Spleen (tissue), 11 donors: ENCODE measurements around the gene ARL6IP4. TPM values are rescaled to one million over a fixed set of nuclear protein-coding genes. Genes with fewer than 3 reads are reported as not detected.
A peak's percentile ranks its signal among the peaks of the same experiment; 100 is the strongest.

Experiments
- DNase-seq: peaks from one replicate; pipeline ENCODE4 v3.0.0-alpha.2; 2020
- H3K27ac ChIP-seq, 8 donors: fragments of 200-600 bp; sonication (generic) in 7 of 8; 1 replicate in 4 of 8; 2 replicates in 4 of 8; pipeline versions ENCODE4 v1.5.0 to v1.8.0; 2016 to 2021; ENCODE audit warnings: inconsistent platforms in 4 of 8, mild to moderate bottlenecking in 4 of 8, moderate library complexity in 1 of 8
- H3K27me3 ChIP-seq, 7 donors: fragments of 200-600 bp; sonication (generic) in 6 of 7; replicated peaks in 1 of 7; 1 replicate in 4 of 7; 2 replicates in 3 of 7; pipeline versions ENCODE4 v1.5.0 to v1.8.0; 2016 to 2021; ENCODE audit warnings: inconsistent platforms in 3 of 7, mild to moderate bottlenecking in 1 of 7
- H3K36me3 ChIP-seq, 6 donors: fragments of 200-600 bp; sonication (generic) in 5 of 6; 1 replicate in 4 of 6; 2 replicates in 2 of 6; pipeline versions ENCODE4 v1.5.0 to v1.8.0; 2016 to 2021; ENCODE audit warnings: inconsistent platforms in 2 of 6
- H3K4me1 ChIP-seq, 6 donors: fragments of 200-600 bp; sonication (generic) in 5 of 6; 1 replicate in 3 of 6; 2 replicates in 3 of 6; pipeline versions ENCODE4 v1.5.0 to v1.8.0; 2016 to 2021; ENCODE audit warnings: inconsistent platforms in 3 of 6
- H3K4me3 ChIP-seq, 8 donors: fragments of 200-600 bp; sonication (generic) in 7 of 8; 1 replicate in 4 of 8; 2 replicates in 4 of 8; pipeline versions ENCODE4 v1.5.0 to v1.8.0; 2016 to 2021; ENCODE audit warnings: inconsistent platforms in 4 of 8, mild to moderate bottlenecking in 4 of 8, moderate library complexity in 2 of 8
- H3K9me3 ChIP-seq, 8 donors: fragments of 200-600 bp; sonication (generic) in 7 of 8; 1 replicate in 4 of 8; 2 replicates in 4 of 8; pipeline versions ENCODE4 v1.5.0 to v1.8.0; 2016 to 2021; ENCODE audit warnings: inconsistent platforms in 4 of 8
- POLR2A ChIP-seq, 3 donors: fragments of 450-650 bp; IDR thresholded peaks; one replicate each; pipeline ENCODE4 v1.5.1; 2017; ENCODE audit warnings: antibody characterized with exemption in 3 of 3, mild to moderate bottlenecking in 1 of 3
- POLR2AphosphoS5 ChIP-seq, 3 donors: sonication (generic); formaldehyde crosslinking; IDR thresholded peaks; one replicate each; pipeline ENCODE4 v1.5.1; 2017; ENCODE audit warnings: antibody characterized with exemption in 3 of 3
- WGBS, 5 donors: extraction: QIAGEN DNeasy Blood & Tissue Kit in 3 of 5; methylation state at CpG; one replicate each; pipeline versions ENCODE4 v1.1.5 to v1.1.7; 2013 to 2018; 5-methylcytosine and 5-hydroxymethylcytosine counted together
- intact Hi-C: fragments of 100-400 bp; cut with DNase I; formaldehyde crosslinking; loops from one replicate; pipeline ENCODE4 v1.15.0; 2023; ENCODE audit warnings: low total_unique reads
- polyA plus RNA-seq, 3 donors: library from polyadenylated mRNA; stranded (reverse); fragments of 200-250 nt; gene quantifications; one replicate each; pipeline ENCODE4 v1.2.1, GENCODE V29; 2013
- total RNA-seq, 7 donors: library from RNA; depleted of rRNA in 3 of 7; stranded (reverse); fragments of >200 nt in 3 of 7; fragmentation: NEBNext Ultra II Directional in 4 of 7; extraction: Animal tissue kit (Norgen Biotek cat#: 25700) in 4 of 7; gene quantifications; one replicate each; pipeline versions ENCODE4 v1.1.0 to v1.2.1, GENCODE V29; 2016 to 2021
- TF ChIP-seq, protein P1 (sequence below), 11 experiments: fragments of 200-600 bp in 7 of 11; fragments of 450-650 bp in 4 of 11; sonication (generic) in 4 of 11; IDR thresholded peaks in 8 of 11; conservative IDR thresholded peaks in 3 of 11; 1 replicate in 7 of 11; 2 replicates in 4 of 11; pipeline versions ENCODE4 v1.4.0 to v1.8.0; 2016 to 2021; ENCODE audit warnings: antibody characterized with exemption in 11 of 11, inconsistent platforms in 4 of 11, mild to moderate bottlenecking in 1 of 11
- donor health status: healthy with polysubstance abuse.
- donor health status: DM: no; HTN: no; CAD: no; lungs with moderate emphysema.
- donor health status: DM: no; HTN: no; CAD: no.
- donor health status: Bipolar disorder and iron deficiency.
- donor health status: healthy.
- donor health status: DM: no; HTN: no; CAD: no.
- donor health status: DM: yes; HTN: yes; CAD: no.

Gene ARL6IP4
- total and polyA plus RNA-seq, 10 donors: 150 to 419 (median 197) TPM

DNA sequence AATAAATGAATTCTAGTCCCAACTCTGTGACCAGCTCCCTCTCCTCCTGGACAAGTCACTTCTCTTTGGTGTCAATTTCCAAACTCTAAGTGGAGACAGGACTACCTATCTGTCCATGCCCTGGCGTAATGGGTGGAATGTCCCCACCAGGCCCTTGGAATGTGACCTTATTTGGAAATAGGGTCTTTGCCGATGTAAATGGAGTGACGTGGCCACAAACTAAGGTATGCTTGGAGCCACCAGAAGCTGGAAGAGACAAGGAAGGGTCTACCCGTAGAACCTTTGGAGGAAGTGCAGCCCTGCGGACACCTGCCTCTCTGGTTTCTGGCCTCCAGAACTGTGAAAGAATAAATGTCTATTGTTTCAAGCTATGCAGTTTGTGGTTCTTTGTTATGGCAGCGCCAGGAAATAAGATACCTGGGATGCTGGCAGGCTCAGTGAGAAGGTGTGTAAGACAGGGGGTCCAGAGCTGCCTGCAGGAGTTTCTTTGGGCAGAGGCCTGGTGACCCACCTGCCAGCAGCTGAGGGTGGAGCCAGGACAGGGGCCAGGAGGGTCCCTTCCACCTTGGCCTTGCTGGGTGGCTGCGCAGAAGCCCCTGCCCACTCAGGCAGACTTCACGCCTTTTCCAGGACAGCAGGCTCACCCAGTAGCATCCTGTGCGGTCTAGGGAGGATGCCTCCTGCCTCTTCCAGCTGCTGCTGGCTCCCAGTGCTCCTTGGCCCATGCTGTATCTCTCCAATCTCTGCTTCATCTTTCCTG lies 45.8 kb downstream of the ARL6IP4 start:
- TF ChIP-seq POLR2AphosphoS5 (IDR thresholded peaks at IDR 0.05) (no peak), POLR2A (IDR thresholded peaks at IDR 0.05) (no peak)
- TF ChIP-seq, protein P1, sequence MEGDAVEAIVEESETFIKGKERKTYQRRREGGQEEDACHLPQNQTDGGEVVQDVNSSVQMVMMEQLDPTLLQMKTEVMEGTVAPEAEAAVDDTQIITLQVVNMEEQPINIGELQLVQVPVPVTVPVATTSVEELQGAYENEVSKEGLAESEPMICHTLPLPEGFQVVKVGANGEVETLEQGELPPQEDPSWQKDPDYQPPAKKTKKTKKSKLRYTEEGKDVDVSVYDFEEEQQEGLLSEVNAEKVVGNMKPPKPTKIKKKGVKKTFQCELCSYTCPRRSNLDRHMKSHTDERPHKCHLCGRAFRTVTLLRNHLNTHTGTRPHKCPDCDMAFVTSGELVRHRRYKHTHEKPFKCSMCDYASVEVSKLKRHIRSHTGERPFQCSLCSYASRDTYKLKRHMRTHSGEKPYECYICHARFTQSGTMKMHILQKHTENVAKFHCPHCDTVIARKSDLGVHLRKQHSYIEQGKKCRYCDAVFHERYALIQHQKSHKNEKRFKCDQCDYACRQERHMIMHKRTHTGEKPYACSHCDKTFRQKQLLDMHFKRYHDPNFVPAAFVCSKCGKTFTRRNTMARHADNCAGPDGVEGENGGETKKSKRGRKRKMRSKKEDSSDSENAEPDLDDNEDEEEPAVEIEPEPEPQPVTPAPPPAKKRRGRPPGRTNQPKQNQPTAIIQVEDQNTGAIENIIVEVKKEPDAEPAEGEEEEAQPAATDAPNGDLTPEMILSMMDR (IDR thresholded peaks at IDR 0.05 in 8 of 11, conservative IDR thresholded peaks at IDR 0.05 in 3 of 11): no peak
- H3K27ac ChIP-seq: no peak overlapping the region
- peak; percentile 29 for DNase-seq
- 88 to 96% (median 91%) methylated on average over 9 of the region's 9 CpGs for WGBS, 5 donors
- H3K9me3 ChIP-seq: no peaks in the 10 kb centered on the region
- H3K4me3 ChIP-seq: no peak overlapping the region
- no peaks in the 10 kb centered on the region for H3K27me3 ChIP-seq
- no peaks in the 10 kb centered on the region for H3K4me1 ChIP-seq
- intact Hi-C loops: no loop called here
- peaks cover 0 to 33% (median 0%) of the 10 kb centered on the region in 6 donors for H3K36me3 ChIP-seq

DNA sequence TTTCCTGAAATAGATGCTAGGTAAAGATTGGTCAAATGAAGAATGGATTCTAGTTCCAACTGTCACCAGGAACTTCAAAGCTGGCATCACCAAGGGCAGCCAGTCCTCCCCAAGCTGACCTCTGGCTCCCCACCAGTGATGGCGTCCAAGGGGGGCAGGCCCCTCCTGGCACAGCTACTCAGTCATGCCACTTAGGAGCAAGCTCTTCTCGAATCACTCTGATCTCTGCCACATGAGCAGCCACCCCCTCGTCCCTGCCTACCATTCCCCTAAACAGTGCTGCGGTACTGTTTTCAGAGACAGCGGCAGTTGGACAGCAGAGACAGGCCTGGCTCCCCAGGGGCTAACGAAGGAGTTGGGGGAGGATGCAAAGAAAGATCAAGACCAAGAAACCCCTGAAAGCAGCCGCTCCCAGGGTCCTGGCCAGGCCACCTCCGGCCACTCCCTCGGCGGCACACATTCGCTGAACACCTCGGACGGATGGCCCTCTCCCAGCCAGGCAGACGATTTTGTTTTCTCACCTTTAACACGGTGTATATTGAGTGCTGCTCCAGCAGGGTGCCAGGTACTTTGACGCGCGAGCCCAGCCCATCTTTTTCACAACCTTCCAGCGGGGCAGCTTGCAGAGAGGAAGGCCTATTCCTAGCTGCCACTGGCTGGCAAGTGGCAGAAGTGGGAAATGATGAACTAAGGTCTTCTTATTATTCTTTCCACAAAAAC lies 47.4 kb downstream of the ARL6IP4 start:
- intact Hi-C loops: no loop called here
- no peak overlapping the region for H3K4me3 ChIP-seq
- TF ChIP-seq POLR2A (IDR thresholded peaks at IDR 0.05): no peak
- TF ChIP-seq, protein P1 (IDR thresholded peaks at IDR 0.05 in 8 of 11, conservative IDR thresholded peaks at IDR 0.05 in 3 of 11): no peak
- TF ChIP-seq POLR2AphosphoS5 (IDR thresholded peaks at IDR 0.05): no peak
- no peaks in the 10 kb centered on the region for H3K9me3 ChIP-seq
- H3K36me3 ChIP-seq: peaks cover 0 to 48% (median 0%) of the 10 kb centered on the region in 6 donors
- peaks cover 0 to under 1% (median under 1%) of the 10 kb centered on the region in 6 donors for H3K4me1 ChIP-seq
- WGBS, 5 donors: 85 to 90% (median 87%) methylated on average over 19 of the region's 19 CpGs
- H3K27me3 ChIP-seq: no peaks in the 10 kb centered on the region
- peak; percentile 37 for DNase-seq
- H3K27ac ChIP-seq: no peak overlapping the region

DNA sequence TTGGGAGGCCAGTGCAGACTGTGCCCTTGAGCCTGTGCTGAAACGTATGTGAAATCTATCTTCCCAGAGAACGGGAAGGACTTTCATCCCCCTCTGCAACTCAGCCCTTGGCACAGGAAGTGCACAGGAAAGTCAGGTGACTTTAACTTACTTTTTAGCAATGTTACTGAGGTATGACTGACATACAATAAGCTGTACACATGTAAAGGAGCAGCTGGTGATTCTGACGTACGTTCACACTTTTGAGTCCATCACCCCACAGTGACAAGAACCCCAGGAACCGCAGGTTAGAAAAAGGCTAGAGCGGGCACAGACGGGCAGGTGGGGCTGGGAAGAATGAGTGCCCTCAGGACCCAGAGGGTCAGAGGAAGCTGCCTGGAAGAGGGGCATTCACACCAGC lies 48.0 kb downstream of the ARL6IP4 start:
- TF ChIP-seq, protein P1 (IDR thresholded peaks at IDR 0.05 in 8 of 11, conservative IDR thresholded peaks at IDR 0.05 in 3 of 11): no peak
- TF ChIP-seq POLR2A (IDR thresholded peaks at IDR 0.05) (no peak), POLR2AphosphoS5 (IDR thresholded peaks at IDR 0.05) (no peak)
- intact Hi-C loops: no loop called here
- no peak for DNase-seq
- Histone ChIP-seq H3K4me3 (no peak overlapping the region), H3K4me1 (peaks cover 0 to 7% (median 6%) of the 10 kb centered on the region in 6 donors), H3K9me3 (no peaks in the 10 kb centered on the region), H3K36me3 (peaks cover 0 to 53% (median 0%) of the 10 kb centered on the region in 6 donors), H3K27me3 (no peaks in the 10 kb centered on the region), H3K27ac (no peak overlapping the region)
- WGBS, 5 donors: 62 to 73% (median 69%) methylated on average over 7 of the region's 7 CpGs

- H3K4me1 ChIP-seq: peaks cover under 1 to 17% (median 17%) of the 10 kb centered on the region in 6 donors
- no peak for TF ChIP-seq POLR2A (IDR thresholded peaks at IDR 0.05)
- TF ChIP-seq POLR2AphosphoS5 (IDR thresholded peaks at IDR 0.05): no peak
- TF ChIP-seq, protein P1 (IDR thresholded peaks at IDR 0.05 in 8 of 11, conservative IDR thresholded peaks at IDR 0.05 in 3 of 11): no peak
- peaks cover 0 to 61% (median 0%) of the 10 kb centered on the region in 6 donors for H3K36me3 ChIP-seq
- H3K9me3 ChIP-seq: no peaks in the 10 kb centered on the region
- H3K27ac ChIP-seq: no peak overlapping the region
- intact Hi-C loops: no loop called here
- no peak for DNase-seq
- no peak overlapping the region for H3K4me3 ChIP-seq
- H3K27me3 ChIP-seq: no peaks in the 10 kb centered on the region
These were observed 49.1 kb downstream of the ARL6IP4 start for GRCh38 chr12:123029550-123029949.
